ENCODE results near the gene NOS3.
"Not testable (repeated sequence)": the region's sequence is repeated elsewhere in the genome, so short reads cannot be mapped to it uniquely, and the experiment has no call there.

The NOS3 gene

GRCh38 chr7:151040616-151041375 is 50.0 kb downstream of the NOS3 start:
- no peak for DNase-seq

DNA sequence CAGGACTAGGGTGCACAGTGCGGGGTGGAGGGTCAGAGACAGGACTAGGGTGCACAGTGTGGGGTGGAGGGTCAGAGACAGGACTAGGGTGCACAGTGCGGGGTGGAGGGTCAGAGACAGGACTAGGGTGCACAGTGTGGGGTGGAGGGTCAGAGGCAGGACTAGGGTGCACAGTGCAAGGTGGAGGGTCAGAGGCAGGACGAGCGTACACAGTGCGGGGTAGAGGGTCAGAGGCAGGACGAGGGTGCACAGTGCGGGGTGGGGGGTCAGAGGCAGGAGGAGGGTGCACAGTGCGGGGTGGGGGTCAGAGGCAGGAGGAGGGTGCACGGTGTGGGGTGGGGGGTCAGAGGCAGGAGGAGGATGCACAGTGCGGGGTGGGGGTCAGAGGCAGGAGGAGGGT is 52.6 kb downstream of the NOS3 start:
- not testable (repeated sequence) for DNase-seq

- DNase-seq = no peak
Measured at GRCh38 chr7:151043959-151044358, 53.1 kb downstream of the NOS3 start.

DNA sequence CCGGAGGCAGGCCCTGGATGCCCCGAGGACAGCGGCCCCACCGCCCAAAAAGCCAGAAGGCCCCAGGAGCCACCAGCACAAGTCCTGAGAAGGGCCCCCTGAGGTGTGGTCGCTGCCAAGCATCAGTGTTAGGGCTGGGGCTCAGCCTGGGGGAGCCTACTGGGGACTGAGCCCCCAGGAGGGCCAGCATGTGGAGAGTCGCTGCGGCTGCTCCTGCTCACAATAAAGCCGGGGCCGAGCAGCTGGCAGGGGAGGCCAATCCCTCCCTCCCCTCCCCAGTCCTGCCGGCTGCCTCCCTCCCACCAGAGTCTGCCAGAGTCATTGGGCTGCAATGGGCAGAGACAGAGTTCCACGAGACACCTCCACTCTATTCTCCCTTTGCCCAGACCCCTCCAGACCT is 54.4 kb downstream of the NOS3 start:
- DNase-seq = no peak

GRCh38 chr7:151045967-151046366 is 55.1 kb downstream of the NOS3 start:
- DNase-seq = no peak

DNA sequence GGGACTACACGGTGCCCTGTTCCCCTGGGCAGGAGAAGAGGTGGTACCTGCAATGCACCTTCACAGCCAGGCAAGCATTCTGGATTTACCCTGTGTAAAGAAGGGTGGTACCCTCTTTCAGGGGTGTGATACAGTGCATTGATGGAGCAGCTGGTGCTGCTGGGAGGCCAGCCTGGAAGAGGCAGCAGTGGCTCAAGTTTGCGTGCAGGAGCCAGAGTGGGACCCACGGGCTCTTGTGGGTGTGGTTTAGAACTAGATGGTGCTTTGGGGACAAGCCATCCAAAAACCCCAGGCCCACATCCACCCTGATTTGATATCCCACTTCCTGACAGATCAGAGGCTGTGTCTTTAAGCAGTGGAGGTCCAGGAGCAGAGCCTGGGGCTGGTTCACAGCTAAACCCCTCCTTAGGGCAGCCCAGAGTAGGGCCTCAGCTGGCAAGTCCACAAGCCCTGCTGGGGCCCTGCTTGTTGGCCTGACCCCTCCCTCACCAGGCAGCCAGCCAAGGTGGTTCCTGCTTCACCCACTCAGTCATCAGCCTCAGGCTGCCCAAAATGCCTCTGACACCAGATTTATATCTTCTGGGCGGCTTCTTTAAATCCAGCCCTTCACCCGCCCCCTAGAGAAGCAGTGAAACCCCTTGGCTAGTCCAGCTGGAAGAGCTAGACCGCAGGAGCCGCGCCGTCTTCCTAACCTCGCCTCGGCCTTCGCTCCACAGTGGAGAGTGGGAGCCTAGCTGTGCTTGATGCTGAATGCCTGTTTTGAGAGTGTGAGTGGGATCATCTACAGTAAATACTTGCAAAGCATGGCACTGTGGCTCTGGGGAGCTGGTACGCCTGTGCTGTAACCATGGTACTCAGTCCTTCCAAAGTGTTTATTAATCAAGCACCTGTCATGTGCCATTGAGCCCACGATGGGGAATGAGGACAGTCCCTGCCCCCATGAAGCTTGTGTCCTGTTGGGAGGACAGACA is 56.1 kb downstream of the NOS3 start:
- DNase-seq = no peak

DNA sequence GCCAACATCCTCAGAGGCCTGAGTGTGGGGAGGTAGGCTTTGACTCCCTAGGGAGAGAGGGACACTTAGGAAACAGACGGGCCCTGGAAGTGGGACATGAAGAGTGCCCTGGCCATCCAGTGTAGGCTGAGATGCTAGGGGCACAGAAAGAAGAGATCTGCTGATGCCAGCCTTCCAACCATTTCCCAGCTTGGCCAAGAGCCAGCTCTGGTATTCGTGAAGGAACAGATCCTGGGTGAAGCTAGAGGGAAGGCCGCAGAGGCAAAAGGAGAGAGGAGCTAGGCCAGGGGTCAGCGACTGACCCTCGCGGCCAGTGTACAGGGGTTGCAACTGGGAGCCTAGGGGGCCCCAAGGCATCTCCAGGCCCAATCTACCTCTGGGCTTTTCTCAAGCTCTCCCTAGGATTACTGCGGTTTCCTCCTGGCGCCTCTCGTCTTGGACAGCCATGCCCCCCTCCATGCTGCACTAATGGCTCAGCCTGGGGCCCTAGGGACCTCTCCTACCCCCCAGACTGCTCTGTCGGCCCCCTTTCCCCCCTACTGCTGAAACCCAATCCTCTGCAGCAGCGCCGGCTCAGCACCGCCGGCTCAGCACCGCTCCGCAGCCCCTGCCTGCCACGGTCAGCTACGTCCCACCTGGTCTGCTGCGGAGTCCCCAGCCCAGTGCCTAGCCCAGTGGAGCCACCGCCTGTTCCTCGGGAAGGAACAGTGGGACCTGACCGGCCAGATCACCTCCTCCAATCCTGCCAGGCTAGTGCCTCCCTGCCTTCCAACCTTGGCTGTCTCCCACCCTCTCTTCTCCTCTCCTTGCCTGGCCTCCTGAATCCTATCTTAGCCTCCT is 57.4 kb downstream of the NOS3 start, which contains the start of gene ASIC3:
Gene ASIC3 (plus strand): TSS at position 556 of the 840 bp plus-strand sequence. CDS start 355 bp downstream, outside the sequence.
- no peak for DNase-seq

- DNase-seq = no peak
Measured at GRCh38 chr7:151048911-151049463, 58.2 kb downstream of the NOS3 start.

DNA sequence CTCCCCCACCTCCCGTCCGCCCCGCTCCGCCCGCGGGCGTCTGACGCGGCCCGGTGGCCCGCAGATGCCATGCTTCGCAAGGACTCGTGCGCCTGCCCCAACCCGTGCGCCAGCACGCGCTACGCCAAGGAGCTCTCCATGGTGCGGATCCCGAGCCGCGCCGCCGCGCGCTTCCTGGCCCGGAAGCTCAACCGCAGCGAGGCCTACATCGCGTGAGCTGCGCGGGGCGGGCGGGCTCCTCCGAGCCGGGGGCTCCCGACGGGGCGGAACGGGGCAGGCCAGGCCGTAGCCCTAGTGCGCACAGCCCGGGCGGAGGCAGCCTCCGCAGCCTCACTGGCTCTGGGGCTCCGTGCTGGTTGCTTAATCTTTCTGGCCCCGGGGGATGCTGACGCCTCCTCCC is 60.3 kb downstream of the NOS3 start:
- DNase-seq = no peak

- DNase-seq = peak in 1 of 2 donors; percentile 15
Measured at GRCh38 chr7:151053096-151053495, 62.3 kb downstream of the NOS3 start.

GRCh38 chr7:151053751-151054150 is 62.9 kb downstream of the NOS3 start:
- DNase-seq = no peak

- no peak for DNase-seq
Measured at GRCh38 chr7:151056283-151056665, 65.5 kb downstream of the NOS3 start.

- no peak for DNase-seq
Measured at GRCh38 chr7:151056666-151057505, 66.1 kb downstream of the NOS3 start.

GRCh38 chr7:151057506-151057988 is 66.7 kb downstream of the NOS3 start, which contains the start of gene CDK5:
TSS of gene CDK5 (minus strand) at chr7:151057897. CDS start at chr7:151057848, 49 bp downstream.
- no peak for DNase-seq

DNA sequence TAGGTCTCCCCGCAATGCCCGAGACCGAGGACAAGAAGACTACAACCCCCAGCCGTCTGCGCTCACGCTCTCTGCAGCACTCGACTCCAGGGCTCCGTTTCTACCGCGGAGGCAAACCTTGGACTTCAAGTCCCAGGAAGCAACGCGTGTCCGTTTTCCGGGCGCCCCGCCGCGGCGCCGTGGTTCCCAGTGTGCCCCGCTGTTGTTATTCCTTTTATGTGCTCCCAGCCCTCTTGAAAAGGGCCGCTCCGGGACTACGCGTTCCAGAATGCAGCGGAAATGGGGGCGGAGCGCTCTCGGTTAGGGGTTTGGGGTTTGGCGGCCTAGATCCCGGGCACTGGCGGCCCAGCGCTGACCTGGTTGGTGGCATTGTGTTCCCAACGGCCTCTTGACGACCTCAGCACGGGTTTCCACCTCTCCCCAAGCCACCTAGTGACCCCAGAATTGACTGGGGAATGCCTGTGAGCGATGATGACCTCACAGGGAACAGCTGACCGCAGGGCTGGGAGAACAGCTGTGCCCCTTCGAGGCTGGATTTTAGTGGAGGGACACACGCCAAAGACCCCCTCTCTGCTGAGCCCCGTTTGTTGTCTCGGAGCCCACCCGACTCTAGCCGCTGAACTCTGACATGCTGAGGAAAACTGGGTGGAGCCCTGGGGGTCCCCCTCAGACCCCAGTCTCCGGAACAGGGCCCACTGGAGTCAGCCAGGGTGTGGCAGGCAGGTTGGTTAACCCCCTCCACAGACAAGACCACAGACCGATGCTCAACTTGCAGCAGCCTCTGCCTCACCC is 67.4 kb downstream of the NOS3 start:
- peak; percentile 84 to 99 for DNase-seq

- DNase-seq = no peak
Measured at GRCh38 chr7:151058781-151059366, 68.1 kb downstream of the NOS3 start.

DNA sequence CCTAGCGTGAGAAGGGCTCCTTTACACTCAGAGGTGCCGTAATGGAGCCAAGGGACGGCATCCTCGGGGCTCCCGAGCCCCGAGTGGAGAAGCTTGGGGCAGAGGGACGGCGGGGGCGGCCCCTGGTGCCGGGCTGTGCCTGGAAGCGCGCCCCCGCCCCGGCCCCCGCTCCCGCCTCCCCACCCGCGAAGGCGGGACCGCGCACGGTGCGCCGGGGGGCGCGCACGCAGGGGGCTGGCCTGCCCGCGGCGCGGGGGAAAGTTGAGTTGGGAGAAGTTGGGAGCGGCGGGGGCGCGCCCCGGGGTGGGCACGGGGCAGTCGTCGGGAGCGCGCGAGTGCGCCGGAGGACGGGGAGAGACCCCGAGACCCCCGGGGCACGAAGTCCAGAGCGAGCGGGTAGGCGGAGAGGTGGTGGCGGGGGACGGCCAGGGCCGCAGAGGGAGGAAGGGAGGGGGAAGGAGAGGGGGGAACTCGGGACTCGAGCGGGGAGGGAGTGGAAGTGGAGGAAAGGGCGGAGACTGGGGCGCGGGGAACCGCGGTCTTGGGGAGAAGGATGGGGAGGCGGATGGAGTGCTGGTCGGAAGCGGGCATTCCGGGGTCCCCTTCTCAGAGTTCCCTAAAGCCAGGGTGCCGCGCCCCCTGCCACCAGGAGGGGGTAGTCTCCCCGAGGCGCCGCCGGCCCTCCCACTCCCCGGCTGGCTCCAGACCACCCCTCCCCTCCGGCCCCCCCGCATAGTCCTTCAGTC is 68.7 kb downstream of the NOS3 start, which contains the start of gene SLC4A2:
Gene SLC4A2 (plus strand): TSS at position 223 of the 746 bp plus-strand sequence. CDS start 2,399 bp downstream, outside the sequence.
- peak; percentile 51 to 80 for DNase-seq

DNA sequence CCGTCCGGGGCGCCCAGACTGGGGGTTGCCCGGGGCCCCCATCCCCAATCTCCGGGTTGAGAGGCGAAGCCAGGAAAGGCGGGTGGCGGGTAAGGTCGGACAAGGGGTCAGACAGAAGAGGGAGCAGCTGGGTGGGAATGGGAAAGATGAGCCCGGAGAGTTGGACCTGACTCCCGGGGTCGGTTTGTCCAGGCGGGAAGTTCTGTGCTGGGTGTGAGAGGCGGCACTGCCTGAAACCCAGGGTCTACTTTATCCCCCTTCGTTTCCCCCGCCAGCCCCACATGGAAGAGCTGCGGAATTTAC is 69.2 kb downstream of the NOS3 start:
- DNase-seq = no peak

Data from bone marrow (tissue), 2 donors.